Mesenchymal stem cell (in vitro differentiated cells and primary cell): Measurements from ENCODE around the gene COG6.
A peak's percentile ranks its signal among the peaks of the same experiment; 100 is the strongest.

ENCODE experiments used
- DNase-seq: peaks from one replicate; pipeline ENCODE4 v3.0.0-alpha.2; 2013
- H2AFZ ChIP-seq: one replicate; pipeline ENCODE4 v1.6.1; 2013; ENCODE audit warnings: low read depth, mild to moderate bottlenecking, control low read depth, inconsistent platforms, low read length, moderate library complexity
- H2AK5ac ChIP-seq: 2 replicates; pipeline ENCODE4 v1.6.1; 2013; ENCODE audit warnings: low read length, moderate library complexity, mild to moderate bottlenecking, inconsistent platforms; ENCODE audit not compliant: severe bottlenecking
- H2BK120ac ChIP-seq: one replicate; pipeline ENCODE4 v1.6.1; 2013; ENCODE audit warnings: low read depth, mild to moderate bottlenecking, inconsistent platforms, low read length, moderate library complexity
- H2BK12ac ChIP-seq, 2 experiments: one replicate each; pipeline ENCODE4 v1.6.1; 2013; ENCODE audit warnings: inconsistent platforms in 2 of 2, low read length in 2 of 2, mild to moderate bottlenecking in 2 of 2, moderate library complexity in 2 of 2, control low read depth in 1 of 2
- H2BK15ac ChIP-seq: one replicate; pipeline ENCODE4 v1.6.1; 2013; ENCODE audit warnings: mild to moderate bottlenecking, low read depth, inconsistent platforms; ENCODE audit not compliant: poor library complexity, severe bottlenecking
- H2BK5ac ChIP-seq: 2 replicates; pipeline ENCODE4 v1.6.1; 2013; ENCODE audit warnings: low read depth, mild to moderate bottlenecking, low read length, control low read depth, inconsistent platforms; ENCODE audit not compliant: poor library complexity, severe bottlenecking
- H3K14ac ChIP-seq, 2 experiments: one replicate each; pipeline ENCODE4 v1.6.1; 2013; ENCODE audit warnings: inconsistent platforms in 2 of 2, low read length in 2 of 2, control low read depth in 1 of 2, mild to moderate bottlenecking in 1 of 2, moderate library complexity in 1 of 2
- H3K18ac ChIP-seq, 2 experiments: one replicate each; pipeline ENCODE4 v1.6.1; 2013; ENCODE audit warnings: inconsistent platforms in 2 of 2, low read length in 2 of 2, control low read depth in 1 of 2, low read depth in 1 of 2, mild to moderate bottlenecking in 1 of 2
- H3K23ac ChIP-seq, 2 experiments: one replicate each; pipeline ENCODE4 v1.6.1; 2013; ENCODE audit warnings: inconsistent platforms in 2 of 2, low read length in 2 of 2, mild to moderate bottlenecking in 2 of 2, moderate library complexity in 2 of 2, control low read depth in 1 of 2
- H3K27ac ChIP-seq: 2 replicates; pipeline ENCODE4 v1.5.1; 2013; ENCODE audit warnings: mild to moderate bottlenecking, moderate library complexity, low read length, control low read depth, inconsistent platforms; ENCODE audit not compliant: poor library complexity, severe bottlenecking
- H3K27me3 ChIP-seq, 2 experiments: 2 replicates each; pipeline versions ENCODE4 v1.6.1 to v1.7.0; 2013; ENCODE audit warnings: low read length in 2 of 2, mild to moderate bottlenecking in 2 of 2, moderate library complexity in 2 of 2, control low read depth in 1 of 2, inconsistent platforms in 1 of 2; ENCODE audit not compliant: control insufficient read depth in 1 of 2, insufficient read depth in 1 of 2
- H3K36me3 ChIP-seq, 2 experiments: 2 replicates each; pipeline versions ENCODE4 v1.6.1 to v1.7.0; 2013; ENCODE audit warnings: low read length in 2 of 2, control low read depth in 1 of 2, inconsistent platforms in 1 of 2, low read depth in 1 of 2, mild to moderate bottlenecking in 1 of 2; ENCODE audit not compliant: insufficient read depth in 2 of 2, control insufficient read depth in 1 of 2
- H3K4ac ChIP-seq, 2 experiments: one replicate each; pipeline ENCODE4 v1.6.1; 2013; ENCODE audit warnings: inconsistent platforms in 2 of 2, low read length in 2 of 2, mild to moderate bottlenecking in 2 of 2, moderate library complexity in 2 of 2, control low read depth in 1 of 2, low read depth in 1 of 2
- H3K4me1 ChIP-seq: 2 replicates; pipeline ENCODE4 v1.6.1; 2013; ENCODE audit warnings: low read depth, low read length, control low read depth; ENCODE audit not compliant: control insufficient read depth, insufficient read depth
- H3K4me2 ChIP-seq: 2 replicates; pipeline ENCODE4 v1.6.1; 2013; ENCODE audit warnings: low read length, mild to moderate bottlenecking, inconsistent platforms; ENCODE audit not compliant: poor library complexity, severe bottlenecking
- H3K4me3 ChIP-seq, 2 experiments: 2 replicates each; pipeline versions ENCODE4 v1.5.1 to v1.7.0; 2013; ENCODE audit warnings: low read length in 2 of 2, mild to moderate bottlenecking in 2 of 2, control low read depth in 1 of 2, low read depth in 1 of 2; ENCODE audit not compliant: insufficient read depth in 1 of 2
- H3K79me1 ChIP-seq: replicated peaks from 2 replicates; pipeline ENCODE4 v1.6.1; 2013; ENCODE audit warnings: mild to moderate bottlenecking, control low read depth, low read length, inconsistent platforms; ENCODE audit not compliant: poor library complexity, severe bottlenecking
- H3K9ac ChIP-seq: 2 replicates; pipeline ENCODE4 v1.7.0; 2013; ENCODE audit warnings: mild to moderate bottlenecking, low read length, moderate library complexity
- H3K9me3 ChIP-seq: 2 replicates; pipeline ENCODE4 v1.7.0; 2013; ENCODE audit warnings: mild to moderate bottlenecking, low read length; ENCODE audit not compliant: control insufficient read depth
- H4K8ac ChIP-seq: one replicate; pipeline ENCODE4 v1.6.1; 2013; ENCODE audit warnings: inconsistent platforms, mild to moderate bottlenecking, low read length, moderate library complexity
- H4K91ac ChIP-seq: one replicate; pipeline ENCODE4 v1.6.1; 2013; ENCODE audit warnings: mild to moderate bottlenecking, low read length, inconsistent platforms
- WGBS: methylation state at CpG from one replicate; pipeline ENCODE4 v1.1.7; 2013; ENCODE audit warnings: mixed read lengths; 5-methylcytosine and 5-hydroxymethylcytosine counted together

Gene COG6

DNA sequence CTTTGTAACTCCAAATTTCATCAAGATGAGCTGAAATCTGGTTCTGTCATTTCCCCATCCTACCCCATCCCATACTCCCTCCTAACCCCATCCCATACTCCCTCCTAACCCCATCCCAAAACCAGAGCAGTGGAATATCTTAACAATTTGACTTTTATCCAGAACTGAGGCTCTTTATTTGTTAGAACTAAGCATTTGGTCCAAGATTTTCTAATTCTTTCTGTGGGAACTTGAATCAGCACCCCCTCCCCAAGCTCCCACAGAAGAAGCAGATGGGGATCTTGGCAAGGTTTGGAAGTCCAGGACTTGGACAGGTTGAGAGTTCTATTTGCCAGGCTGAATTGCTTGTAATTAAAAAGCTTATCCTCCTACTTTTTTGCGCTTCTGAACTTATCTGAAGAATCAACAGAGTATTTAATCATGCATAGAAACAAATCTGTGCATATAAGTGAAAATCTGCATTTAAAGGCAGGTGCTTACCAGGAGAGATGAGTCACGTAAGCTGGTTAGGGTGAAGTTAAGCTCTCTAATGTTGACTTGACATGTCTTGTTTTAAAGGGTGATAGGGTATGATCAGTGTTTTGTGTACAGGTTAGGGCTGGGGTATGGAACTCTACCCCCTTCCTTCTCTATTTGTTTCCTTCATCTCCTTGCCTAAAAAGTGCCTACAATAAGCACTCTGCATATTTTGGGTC is 111.1 kb downstream of the COG6 start:
- Histone ChIP-seq H2BK5ac (no peak overlapping the region), H2BK15ac (no peak overlapping the region), H4K91ac (no peak overlapping the region), H3K4me2 (no peak overlapping the region), H3K4me1 (peaks cover 3% of the 10 kb centered on the region), H3K27me3 (no peaks in the 10 kb centered on the region), H3K79me1 (no peaks in the 10 kb centered on the region), H2AK5ac (no peak overlapping the region), H3K18ac (no peak overlapping the region), H3K14ac (no peak overlapping the region), H3K36me3 (no peaks in the 10 kb centered on the region), H2BK12ac (no peak overlapping the region), H3K27ac (no peak overlapping the region), H3K9ac (no peak overlapping the region), H2AFZ (no peak overlapping the region), H2BK120ac (no peak overlapping the region), H4K8ac (no peak overlapping the region), H3K4me3 (no peak overlapping the region), H3K23ac (no peak overlapping the region), H3K4ac (no peak overlapping the region), H3K9me3 (peaks cover 3% of the 10 kb centered on the region)
- 89% methylated on average over 1 of the region's 2 CpGs for WGBS
- DNase-seq = no peak

DNA sequence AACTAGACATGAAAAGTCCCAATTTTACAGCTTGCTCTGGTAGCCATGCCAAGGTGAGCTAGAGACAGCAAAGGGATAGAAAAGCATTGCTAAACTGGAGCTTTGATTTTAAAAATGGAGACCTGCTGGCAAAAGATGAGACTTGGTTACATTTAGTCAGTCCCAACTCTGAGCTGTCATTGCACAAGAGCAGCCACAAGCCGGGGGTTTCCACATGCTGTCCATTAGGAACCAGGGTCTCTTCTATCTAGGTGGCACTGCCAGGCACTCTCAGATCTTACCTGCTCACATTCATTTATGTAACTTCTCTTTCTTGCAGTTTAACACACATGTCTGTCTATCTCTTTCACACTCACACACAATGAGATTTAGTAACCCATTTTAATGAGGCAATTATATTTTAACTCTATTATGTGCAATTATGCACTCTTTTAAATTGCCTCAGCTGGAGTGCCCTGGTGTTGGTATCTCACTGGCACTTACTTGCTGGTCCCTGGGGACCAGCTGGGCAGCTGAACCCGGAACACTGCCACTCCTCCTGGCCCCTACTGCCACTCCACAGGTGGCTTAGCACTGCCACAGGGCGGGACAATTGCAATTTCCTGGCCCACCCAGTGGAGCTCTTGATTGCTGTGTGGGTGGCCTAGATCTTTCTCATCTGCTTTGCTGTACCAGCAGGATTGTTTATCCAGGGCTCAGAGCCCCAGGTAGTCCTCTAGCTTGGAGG is 112.5 kb downstream of the COG6 start:
- Histone ChIP-seq H3K27me3 (no peaks in the 10 kb centered on the region), H3K9me3 (peaks cover 3% of the 10 kb centered on the region), H3K9ac (no peak overlapping the region), H2BK12ac (no peak overlapping the region), H2AFZ (no peak overlapping the region), H3K4me1 (peaks cover 3% of the 10 kb centered on the region), H3K23ac (peak overlapping the region in 1 of 2 experiments; percentile 26), H2BK120ac (no peak overlapping the region), H3K14ac (no peak overlapping the region), H3K4ac (no peak overlapping the region), H3K36me3 (no peaks in the 10 kb centered on the region), H2BK5ac (no peak overlapping the region), H3K27ac (no peak overlapping the region), H4K91ac (no peak overlapping the region), H3K4me2 (no peak overlapping the region), H4K8ac (no peak overlapping the region), H2AK5ac (no peak overlapping the region), H3K18ac (no peak overlapping the region), H3K4me3 (no peak overlapping the region), H2BK15ac (no peak overlapping the region), H3K79me1 (no peaks in the 10 kb centered on the region)
- 70% methylated on average over 3 of the region's 3 CpGs for WGBS
- DNase-seq = no peak

DNA sequence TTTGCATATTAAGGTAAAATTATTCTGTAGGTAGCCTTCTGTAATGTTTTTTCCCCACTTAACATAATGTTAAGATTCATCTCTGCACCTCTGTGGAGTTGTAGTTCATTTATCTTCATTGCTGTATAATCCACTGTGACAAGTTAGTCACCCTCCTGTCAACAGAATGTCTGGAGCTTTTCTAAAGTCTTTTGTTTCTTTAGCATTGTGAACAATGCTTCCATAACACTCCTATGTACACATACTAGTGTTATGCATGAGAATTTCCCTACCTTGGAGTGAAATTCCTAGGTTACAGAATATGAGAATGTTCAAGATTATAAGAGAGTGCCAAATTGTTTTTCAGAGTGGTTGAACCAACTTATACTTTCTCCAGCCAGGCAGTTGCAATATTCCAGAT is 113.5 kb downstream of the COG6 start:
- Histone ChIP-seq H3K4me3 (no peak overlapping the region), H2BK15ac (no peak overlapping the region), H3K27me3 (no peaks in the 10 kb centered on the region), H3K18ac (no peak overlapping the region), H2AFZ (no peak overlapping the region), H3K4me2 (no peak overlapping the region), H3K9me3 (peaks cover 3% of the 10 kb centered on the region), H3K4me1 (peaks cover 3% of the 10 kb centered on the region), H4K8ac (no peak overlapping the region), H3K36me3 (no peaks in the 10 kb centered on the region), H3K27ac (no peak overlapping the region), H2BK5ac (no peak overlapping the region), H3K9ac (no peak overlapping the region), H2BK120ac (no peak overlapping the region), H3K4ac (no peak overlapping the region), H3K23ac (no peak overlapping the region), H2BK12ac (no peak overlapping the region), H2AK5ac (no peak overlapping the region), H3K79me1 (no peaks in the 10 kb centered on the region), H4K91ac (no peak overlapping the region), H3K14ac (no peak overlapping the region)
- no peak for DNase-seq

DNA sequence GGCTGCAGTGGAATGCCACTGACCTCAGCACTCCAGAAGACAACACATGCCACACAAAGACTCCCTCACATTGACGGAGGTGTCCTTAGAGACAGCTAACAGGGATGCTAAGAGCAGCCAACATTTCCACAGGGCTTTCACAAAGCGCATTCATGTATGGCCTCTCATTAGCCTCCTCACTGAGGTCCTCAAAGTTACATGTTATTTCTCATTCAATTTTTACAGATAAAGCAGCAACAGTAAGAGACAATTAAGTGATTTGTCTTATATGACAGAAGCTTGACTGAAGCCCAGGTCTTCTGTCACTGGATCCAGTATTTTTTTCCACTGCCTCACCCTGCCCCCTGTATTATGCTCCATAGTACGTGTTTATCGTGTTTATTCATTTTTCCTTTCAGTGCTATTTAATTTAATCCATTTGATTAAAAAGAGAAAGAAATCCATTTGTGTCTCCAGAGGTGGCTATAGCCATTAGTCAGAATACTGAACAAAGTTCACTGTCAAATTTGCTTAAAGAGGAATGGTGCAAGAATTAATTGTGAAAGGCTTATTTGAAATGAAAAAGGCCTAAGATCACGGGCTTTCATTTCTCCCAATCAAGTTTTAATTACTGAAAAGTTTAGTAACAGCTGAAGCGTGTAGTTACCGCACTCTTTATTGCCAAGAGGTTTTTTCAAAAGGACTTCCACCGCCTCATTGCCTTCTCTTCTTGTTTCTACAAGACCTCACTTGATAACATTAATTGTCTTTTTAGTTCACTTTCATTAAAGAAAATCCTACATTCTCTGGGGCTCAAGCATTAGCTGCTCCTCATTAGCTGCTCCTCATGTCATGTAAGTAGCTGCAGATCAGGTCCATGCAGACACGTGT is 115.0 kb downstream of the COG6 start:
- no peak overlapping the region for H4K8ac ChIP-seq
- no peak overlapping the region for H2BK120ac ChIP-seq
- no peaks in the 10 kb centered on the region for H3K36me3 ChIP-seq
- H2BK5ac ChIP-seq = no peak overlapping the region
- H3K14ac ChIP-seq = no peak overlapping the region
- H3K79me1 ChIP-seq = no peaks in the 10 kb centered on the region
- H2AK5ac ChIP-seq = no peak overlapping the region
- peaks cover 3% of the 10 kb centered on the region for H3K4me1 ChIP-seq
- H3K23ac ChIP-seq = no peak overlapping the region
- no peak overlapping the region for H3K9ac ChIP-seq
- 83% methylated on average over 7 of the region's 9 CpGs for WGBS
- no peak for DNase-seq
- peaks cover 3% of the 10 kb centered on the region for H3K9me3 ChIP-seq
- H2AFZ ChIP-seq = no peak overlapping the region
- no peaks in the 10 kb centered on the region for H3K27me3 ChIP-seq
- no peak overlapping the region for H4K91ac ChIP-seq
- H3K4me2 ChIP-seq = no peak overlapping the region
- H3K18ac ChIP-seq = no peak overlapping the region
- no peak overlapping the region for H3K4ac ChIP-seq
- H2BK15ac ChIP-seq = no peak overlapping the region
- H2BK12ac ChIP-seq = no peak overlapping the region
- no peak overlapping the region for H3K4me3 ChIP-seq
- H3K27ac ChIP-seq = no peak overlapping the region
